T47D (cell line): ENCODE data around the gene SCG2.

Source experiments
- DNase-seq, 2 experiments: peaks; one replicate each; pipeline versions ENCODE4 v3.0.0 to v3.0.0-alpha.2; 2011 to 2012; ENCODE audit warnings: low read depth in 1 of 2, low spot score in 1 of 2
- JUND ChIP-seq: IDR thresholded peaks from 2 replicates; pipeline ENCODE4 v1.6.1; 2012; ENCODE audit warnings: low read depth
- in situ Hi-C: cut with HindIII; loops from 2 replicates; pipeline ENCODE4 v1.10.0; 2016; ENCODE audit warnings: low sequenced_read_pairs, low pct_unique_long_range_greater_than_20kb

The SCG2 gene

DNA sequence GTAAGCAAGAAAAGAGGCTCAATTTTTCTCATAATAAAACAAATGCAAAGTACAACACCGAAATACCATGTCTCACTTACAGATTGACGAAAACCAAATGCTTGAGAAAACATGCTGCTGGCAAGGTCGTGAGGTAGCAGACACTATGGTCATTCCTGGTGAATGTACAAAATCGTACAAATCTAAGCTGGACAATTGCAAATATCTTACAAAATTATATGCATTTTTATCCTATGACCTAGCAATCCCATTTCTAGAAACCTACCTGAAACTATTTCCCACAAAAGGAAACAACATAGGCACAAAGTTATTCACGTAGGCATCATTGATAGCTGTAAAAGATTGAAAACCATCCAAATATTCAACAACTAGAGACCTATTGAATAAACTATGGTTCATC, 54.0 kb downstream of the SCG2 start:
- no peak for TF ChIP-seq JUND
- DNase-seq, result no peak
- in situ Hi-C loops, result no loop called here
